ENCODE data around the gene TECR.

Gene TECR

GRCh38 chr19:14507704-14508542, 21.5 kb upstream of the TECR start:
- in situ Hi-C loops (cut with MboI; ENCODE audit: low sequenced_read_pairs) = no loop called here

GRCh38 chr19:14510311-14511228, 18.8 kb upstream of the TECR start:
- in situ Hi-C loops (cut with MboI; ENCODE audit: low sequenced_read_pairs) = no loop called here

GRCh38 chr19:14511229-14511593, 18.2 kb upstream of the TECR start:
- in situ Hi-C loops (cut with MboI; ENCODE audit: low sequenced_read_pairs) = no loop called here

DNA sequence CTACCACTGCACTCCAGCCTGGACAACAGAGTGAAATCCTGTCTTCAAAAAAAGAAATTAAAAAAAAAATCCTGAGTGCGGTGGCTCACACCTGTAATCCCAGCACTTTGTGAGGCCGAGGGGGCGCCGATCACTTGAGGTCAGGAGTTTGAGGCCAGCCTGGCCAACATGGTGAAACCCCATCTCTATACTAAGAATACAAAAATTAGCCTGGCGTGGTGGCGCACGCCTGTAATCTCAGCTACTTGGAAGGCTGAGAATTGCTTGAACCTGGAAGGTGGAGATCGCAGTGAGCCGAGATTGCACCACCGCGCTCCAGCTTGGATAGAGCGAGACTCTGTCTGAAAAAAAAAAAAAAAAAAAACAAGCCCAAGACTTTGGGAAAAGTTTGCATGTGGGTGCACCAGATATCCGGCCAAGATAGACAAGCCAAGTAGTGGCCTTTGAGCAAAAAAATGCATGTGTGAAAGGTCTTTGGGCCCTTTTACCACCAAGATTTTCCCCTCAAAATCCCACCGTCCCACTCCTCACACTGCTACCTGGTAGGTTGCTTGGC, 16.9 kb upstream of the TECR start:
- in situ Hi-C loops (cut with MboI; ENCODE audit: low sequenced_read_pairs) = no loop called here

- in situ Hi-C loops (cut with MboI; ENCODE audit: low sequenced_read_pairs) = no loop called here
Observed at GRCh38 chr19:14514215-14514863, 15.1 kb upstream of the TECR start.

DNA sequence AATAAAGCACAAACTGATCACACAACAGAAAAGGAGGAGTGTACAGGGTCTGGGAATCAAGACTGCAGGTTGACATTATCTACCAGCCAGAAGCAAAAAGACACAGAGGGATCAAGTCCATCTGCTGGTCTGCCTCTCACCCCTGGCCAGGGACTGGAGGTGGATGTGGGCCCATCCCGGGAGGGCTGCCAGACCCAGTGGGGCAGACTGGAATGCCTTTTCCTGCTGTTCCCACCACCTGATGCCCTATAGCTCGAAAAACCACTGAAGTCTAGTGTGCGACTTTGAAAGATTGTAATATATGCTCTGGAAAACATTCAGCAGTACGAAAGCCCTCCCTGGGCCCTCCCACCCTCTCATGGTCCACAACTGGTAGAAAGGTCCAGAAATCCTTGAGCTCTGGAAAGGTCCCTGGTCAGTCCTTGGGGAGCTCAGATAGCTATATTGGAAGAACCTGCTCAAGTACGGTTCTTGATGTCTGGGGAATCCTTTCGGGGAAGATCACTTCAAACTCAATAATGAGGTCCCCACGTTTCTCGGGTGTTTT, 13.8 kb upstream of the TECR start:
- in situ Hi-C loops (cut with MboI; ENCODE audit: low sequenced_read_pairs) = no loop called here

- in situ Hi-C loops (cut with MboI; ENCODE audit: low sequenced_read_pairs) = no loop called here
Observed at GRCh38 chr19:14516048-14516534, 13.3 kb upstream of the TECR start.

- in situ Hi-C loops (cut with MboI; ENCODE audit: low sequenced_read_pairs) = no loop called here
Observed at GRCh38 chr19:14516746-14517438, 12.5 kb upstream of the TECR start.

- in situ Hi-C loops (cut with MboI; ENCODE audit: low sequenced_read_pairs) = no loop called here
Observed at GRCh38 chr19:14517446-14517839, 12.0 kb upstream of the TECR start.

- in situ Hi-C loops (cut with MboI; ENCODE audit: low sequenced_read_pairs) = no loop called here
Observed at GRCh38 chr19:14517840-14518505, 11.4 kb upstream of the TECR start, which contains the start of gene DNAJB1. TSS of gene DNAJB1 (minus strand) at chr19:14518397. CDS start at chr19:14518349, 48 bp downstream.

GRCh38 chr19:14519245-14519859, 10.0 kb upstream of the TECR start:
- in situ Hi-C loops (cut with MboI; ENCODE audit: low sequenced_read_pairs) = no loop called here

- in situ Hi-C loops (cut with MboI; ENCODE audit: low sequenced_read_pairs) = no loop called here
Observed at GRCh38 chr19:14519860-14520407, 9.5 kb upstream of the TECR start.

- in situ Hi-C loops (cut with MboI; ENCODE audit: low sequenced_read_pairs) = no loop called here
Observed at GRCh38 chr19:14520543-14520942, 8.9 kb upstream of the TECR start.

GRCh38 chr19:14525729-14526128, 3.7 kb upstream of the TECR start:
- in situ Hi-C loops (cut with MboI; ENCODE audit: low sequenced_read_pairs) = no loop called here

- in situ Hi-C loops (cut with MboI; ENCODE audit: low sequenced_read_pairs) = no loop called here
Observed at GRCh38 chr19:14526423-14526822, 3.0 kb upstream of the TECR start.

GRCh38 chr19:14528419-14529253, 758 bp upstream of the TECR start:
- in situ Hi-C loops (cut with MboI; ENCODE audit: low sequenced_read_pairs) = no loop called here

DNA sequence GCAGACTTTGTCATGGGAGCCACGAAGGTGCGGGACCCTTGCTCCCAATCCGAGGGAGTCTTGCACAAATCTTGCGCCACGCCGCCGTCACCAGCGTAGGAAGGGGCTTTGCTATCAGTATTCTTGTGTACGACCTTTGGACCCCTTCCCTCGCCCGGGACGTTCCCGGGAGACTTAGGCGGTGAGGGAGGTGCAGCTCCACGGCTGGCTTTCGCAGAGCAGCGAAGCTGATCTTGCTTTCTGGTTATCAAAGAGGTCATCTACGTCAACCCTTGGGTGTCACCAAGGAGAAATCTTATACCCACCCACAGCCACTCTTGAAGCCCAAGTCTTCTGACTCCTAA, 583 bp downstream of the TECR start:
- in situ Hi-C loops (cut with MboI; ENCODE audit: low sequenced_read_pairs) = no loop called here

- in situ Hi-C loops (cut with MboI; ENCODE audit: low sequenced_read_pairs) = no loop called here
Observed at GRCh38 chr19:14530506-14530905, 1.1 kb downstream of the TECR start.

All from hTERT RPE-1 (cell line).